K562 (cell line): Measurements from ENCODE around the gene THAP4. TPM values are rescaled to one million over a fixed set of nuclear protein-coding genes. Genes with fewer than 3 reads are reported as not detected.

Experiments used
- ATAC-seq: fragments of 200-7000 bp; cut with Tn5 transposase; 3 replicates; pipeline ENCODE4 v1.9.1; 2020; ENCODE audit warnings: moderate library complexity
- BruUV-seq: library from RNA; stranded (reverse); fragments of 400-500 nt; replicated peaks from 2 replicates; lab custom pipeline; 2021; lab: Mats Ljungman, UMichigan
- CTCF ChIA-PET: fragments of 300-600 bp; formaldehyde crosslinking; extraction: SDS; loops from one replicate; lab custom pipeline; 2021; ENCODE audit warnings: low intra/inter-chr PET ratio; lab: Yijun Ruan, JAX
- POLR2A ChIA-PET: fragments of 300-600, 350-650 bp; sonication (Branson Sonifier 250); formaldehyde crosslinking; extraction: SDS; loops from one replicate; lab custom pipeline; 2021; ENCODE audit warnings: antibody characterized with exemption, inconsistent platforms; lab: Yijun Ruan, JAX
- DNase-seq, 4 experiments: peaks; one replicate each; pipeline versions ENCODE4 v3.0.0 to v3.0.0-alpha.2; 2011 to 2018; ENCODE audit warnings: low spot score in 3 of 4, mixed read lengths in 3 of 4; ENCODE audit errors: extremely low read depth in 1 of 4
- FAIRE-seq: peaks from 2 replicates; lab custom pipeline; 2011; peaks lifted over from hg19 to GRCh38; lab: Jason Lieb, UNC
- H2AFZ ChIP-seq: 2 replicates; pipeline ENCODE4 v1.6.0; 2011; ENCODE audit warnings: low read depth, low read length, control low read depth, inconsistent platforms
- H3K27ac ChIP-seq: fragments of 200-600 bp; 3 replicates; pipeline ENCODE4 v1.8.0; 2011; ENCODE audit warnings: low read depth, mild to moderate bottlenecking, control low read depth, inconsistent platforms, low read length, moderate library complexity, mixed read lengths; ENCODE audit errors: extremely low read depth
- H3K27me3 ChIP-seq, 2 experiments: fragments of 300-600 bp in 1 of 2; 2 replicates in 1 of 2; 3 replicates in 1 of 2; pipeline versions ENCODE4 v1.6.0 to v1.8.0; 2011; ENCODE audit warnings: inconsistent platforms in 2 of 2, low read length in 2 of 2, mild to moderate bottlenecking in 1 of 2, mixed read lengths in 1 of 2, moderate library complexity in 1 of 2; ENCODE audit not compliant: control insufficient read depth in 2 of 2, insufficient read depth in 2 of 2
- H3K36me3 ChIP-seq: fragments of 300-600 bp; 3 replicates; pipeline ENCODE4 v1.8.0; 2011; ENCODE audit warnings: mild to moderate bottlenecking, low read length, inconsistent platforms; ENCODE audit not compliant: control insufficient read depth, insufficient read depth
- H3K4me1 ChIP-seq, 2 experiments: fragments of 200-600 bp in 1 of 2; replicated peaks in 1 of 2; 2 replicates in 1 of 2; 3 replicates in 1 of 2; pipeline versions ENCODE4 v1.5.1 to v1.8.0; 2011; ENCODE audit warnings: inconsistent platforms in 2 of 2, low read length in 2 of 2, mild to moderate bottlenecking in 1 of 2, mixed read lengths in 1 of 2, moderate library complexity in 1 of 2; ENCODE audit not compliant: control insufficient read depth in 2 of 2, insufficient read depth in 2 of 2
- H3K4me2 ChIP-seq: 2 replicates; pipeline ENCODE4 v1.6.1; 2011; ENCODE audit warnings: low read length, control low read depth, inconsistent platforms, mixed read lengths; ENCODE audit not compliant: insufficient read depth
- H3K4me3 ChIP-seq: fragments of 200-600 bp; sonication (generic), shearing (Covaris generic); 2 replicates; pipeline ENCODE4 v1.5.1; 2016; ENCODE audit warnings: control low read depth, inconsistent platforms
- H3K79me2 ChIP-seq: fragments of 200-600 bp; 3 replicates; pipeline ENCODE4 v1.8.0; 2011; ENCODE audit warnings: low read length, inconsistent platforms; ENCODE audit not compliant: control insufficient read depth, insufficient read depth
- H3K9ac ChIP-seq, 2 experiments: 2 replicates each; pipeline versions ENCODE4 v1.6.0 to v1.6.1; 2011; ENCODE audit warnings: low read depth in 2 of 2, low read length in 2 of 2, control low read depth in 1 of 2, inconsistent platforms in 1 of 2, mild to moderate bottlenecking in 1 of 2, mixed read lengths in 1 of 2; ENCODE audit not compliant: insufficient read depth in 1 of 2
- H3K9me1 ChIP-seq: one replicate; pipeline ENCODE4 v1.6.0; 2011; ENCODE audit warnings: inconsistent platforms, mild to moderate bottlenecking, low read length, moderate library complexity; ENCODE audit not compliant: control insufficient read depth, insufficient read depth
- H3K9me3 ChIP-seq: replicated peaks from 2 replicates; pipeline ENCODE4 v1.5.1; 2011; ENCODE audit warnings: low read depth, low read length, inconsistent platforms; ENCODE audit not compliant: control insufficient read depth, insufficient read depth
- H4K20me1 ChIP-seq: replicated peaks from 2 replicates; pipeline ENCODE4 v1.6.1; 2011; ENCODE audit warnings: low read length, inconsistent platforms, mixed read lengths; ENCODE audit not compliant: control insufficient read depth, insufficient read depth
- CBFA2T2 ChIP-seq: fragments of 450-650 bp; conservative IDR thresholded peaks from 2 replicates; pipeline ENCODE4 v1.6.1; 2017; ENCODE audit warnings: mild to moderate bottlenecking
- ELF1 ChIP-seq: fragments of 200-800 bp; sonication (Bioruptor generic); IDR thresholded peaks from 2 replicates; pipeline ENCODE4 v1.6.1; 2016; ENCODE audit warnings: missing genetic modification characterization, missing compliant biosample characterization
- EP400 ChIP-seq: fragments of 450-650 bp; IDR thresholded peaks from 2 replicates; pipeline ENCODE4 v1.6.1; 2017; ENCODE audit warnings: antibody characterized with exemption, mild to moderate bottlenecking, moderate library complexity
- ETV5 ChIP-seq: sonication (generic); formaldehyde crosslinking; IDR thresholded peaks from 2 replicates; pipeline ENCODE4 v1.4.0; 2020; ENCODE audit warnings: low read depth, mild to moderate bottlenecking, missing genetic modification reagents
- EWSR1 ChIP-seq: fragments of 450-650 bp; IDR thresholded peaks from 2 replicates; pipeline ENCODE4 v1.6.1; 2018; ENCODE audit warnings: borderline replicate concordance, mild to moderate bottlenecking, low read depth, moderate library complexity; ENCODE audit not compliant: partially characterized antibody
- FOXJ2 ChIP-seq: fragments of 200-800 bp; sonication (Bioruptor generic); IDR thresholded peaks from 2 replicates; pipeline ENCODE4 v1.6.1; 2016; ENCODE audit warnings: missing genetic modification characterization, missing compliant biosample characterization
- FOXK1 ChIP-seq: sonication (generic); formaldehyde crosslinking; IDR thresholded peaks from 2 replicates; pipeline ENCODE4 v1.8.0; 2022; ENCODE audit warnings: missing genetic modification reagents, mild to moderate bottlenecking, borderline replicate concordance
- FOXP1 ChIP-seq: sonication (generic); formaldehyde crosslinking; IDR thresholded peaks from 2 replicates; pipeline ENCODE4 v1.8.0; 2022; ENCODE audit warnings: mild to moderate bottlenecking, missing genetic modification reagents
- MYBL2 ChIP-seq, 2 experiments: fragments of 450-650 bp in 1 of 2; sonication (generic) in 1 of 2; formaldehyde crosslinking in 1 of 2; IDR thresholded peaks; 2 replicates each; pipeline versions ENCODE4 v1.6.1 to v1.8.1; 2017 to 2022; ENCODE audit warnings: borderline replicate concordance in 1 of 2, inconsistent platforms in 1 of 2, low read depth in 1 of 2, mild to moderate bottlenecking in 1 of 2, missing genetic modification reagents in 1 of 2, moderate library complexity in 1 of 2
- NR2C1 ChIP-seq, 2 experiments: fragments of 450-650 bp; IDR thresholded peaks; 2 replicates each; pipeline ENCODE4 v1.6.1; 2017; ENCODE audit warnings: mild to moderate bottlenecking in 2 of 2, antibody characterized with exemption in 1 of 2, inconsistent platforms in 1 of 2, missing compliant biosample characterization in 1 of 2, missing genetic modification characterization in 1 of 2
- RB1 ChIP-seq: fragments of 450-650 bp; IDR thresholded peaks from 2 replicates; pipeline ENCODE4 v1.6.1; 2017; ENCODE audit warnings: low read depth, mild to moderate bottlenecking
- SAP30 ChIP-seq: fragments of 200-600 bp; sonication (generic); IDR thresholded peaks from 2 replicates; pipeline ENCODE4 v1.6.1; 2012; ENCODE audit warnings: borderline replicate concordance, low read depth, mild to moderate bottlenecking, moderate library complexity, low read length, control low read depth, inconsistent platforms; ENCODE audit not compliant: insufficient read depth, poor library complexity, severe bottlenecking
- SMARCA5 ChIP-seq: fragments of 450-650 bp; IDR thresholded peaks from 2 replicates; pipeline ENCODE4 v1.6.1; 2016
- SREBF1 ChIP-seq: fragments of 150-350 bp; IDR thresholded peaks from 2 replicates; pipeline ENCODE4 v1.6.1; 2014; ENCODE audit warnings: antibody characterized with exemption, low read depth, low read length, borderline replicate concordance
- ZKSCAN3 ChIP-seq: fragments of 250-450 bp; sonication (Bioruptor Pico); IDR thresholded peaks from 2 replicates; pipeline ENCODE4 v1.4.0; 2020
- ZNF197 ChIP-seq: fragments of 200-800 bp; sonication (Bioruptor generic); IDR thresholded peaks from 2 replicates; pipeline ENCODE4 v1.6.1; 2016; ENCODE audit warnings: low read depth, missing genetic modification characterization, missing compliant biosample characterization
- WGBS: fragments of 100-300 bp; shearing (Covaris generic); methylation state at CpG from one replicate; pipeline ENCODE4 v1.1.6; 2016; ENCODE audit warnings: low coverage, mixed read lengths; ENCODE audit not compliant: insufficient coverage; ENCODE audit errors: missing lambda C conversion rate; 5-methylcytosine and 5-hydroxymethylcytosine counted together
- in situ Hi-C: fragments of 300-500 bp; cut with MboI; formaldehyde crosslinking; loops from 4 replicates; pipeline ENCODE4 v1.15.0; 2018; ENCODE audit warnings: inconsistent platforms, mixed read lengths
- intact Hi-C: fragments of 100-400 bp; cut with micrococcal nuclease; formaldehyde crosslinking; loops from 2 replicates; pipeline ENCODE4 v1.14.2; 2022
- polyA plus RNA-seq, 8 experiments: library from polyadenylated mRNA; depleted of rRNA in 4 of 8; stranded (reverse) in 5 of 8; unstranded in 3 of 8; fragments of >200 nt; fragmentation: Nextera tagmentation in 2 of 8; fragmentation: Illumina TruSeq in 1 of 8; extraction: Ambion mirVana in 2 of 8; extraction: Trizol in 1 of 8; gene quantifications; 2 replicates each; pipeline versions ENCODE4 v1.2.1 to v1.2.3, GENCODE V29; 2011 to 2014; ENCODE audit warnings: inconsistent platforms in 1 of 8, missing spikeins in 1 of 8
- total RNA-seq, 7 experiments: library from RNA; depleted of rRNA in 6 of 7; stranded (reverse); fragments of >200 nt in 6 of 7; fragmentation: Illumina TruSeq in 2 of 7; extraction: Trizol in 2 of 7; gene quantifications; 2 replicates each; pipeline versions ENCODE4 v1.2.1 to v1.2.3, GENCODE V29; 2011 to 2021; ENCODE audit warnings: low replicate concordance in 1 of 7
- TF ChIP-seq, protein P1 (sequence below): sonication (generic); formaldehyde crosslinking; IDR thresholded peaks from 2 replicates; pipeline ENCODE4 v1.8.0; 2022; ENCODE audit warnings: mild to moderate bottlenecking, missing genetic modification reagents

Gene THAP4
- total and polyA plus RNA-seq, 9 of the 15 experiments (the other 6 are each of a cell fraction or from before 2014, with no cell fraction given): 8.6 to 60.9 (median 43.9) TPM

GRCh38 chr2:241551599-241551997 lies 85.4 kb downstream of the THAP4 start:
- no peak overlapping the region for H2AFZ ChIP-seq
- H3K4me1 ChIP-seq: peaks cover 7 to 32% of the 10 kb centered on the region in 2 experiments; a peak in 4 of 5 replicates
- ATAC-seq: no peak
- intact Hi-C loops (no loop called here), in situ Hi-C loops (no loop called here)
- TF ChIP-seq SMARCA5: no peak
- no peak for TF ChIP-seq SAP30
- TF ChIP-seq MYBL2 (IDR thresholded peaks at IDR 0.05; ENCODE audit: low read depth): no peak
- TF ChIP-seq MYBL2 (CRISPR knock-in tag; IDR thresholded peaks at IDR 0.05; ENCODE audit: borderline replicate concordance): no peak
- TF ChIP-seq EP400: no peak
- TF ChIP-seq ZNF197: no peak
- no peak for TF ChIP-seq CBFA2T2
- no peak for TF ChIP-seq ZKSCAN3
- no peak for TF ChIP-seq NR2C1 (IDR thresholded peaks at IDR 0.05)
- TF ChIP-seq NR2C1 (tag; IDR thresholded peaks at IDR 0.05): no peak
- TF ChIP-seq RB1: no peak
- TF ChIP-seq FOXJ2 (tag): no peak
- no peak for TF ChIP-seq FOXP1 (CRISPR knock-in tag)
- TF ChIP-seq ETV5: no peak
- no peak for TF ChIP-seq ELF1 (tag)
- TF ChIP-seq, protein P1, sequence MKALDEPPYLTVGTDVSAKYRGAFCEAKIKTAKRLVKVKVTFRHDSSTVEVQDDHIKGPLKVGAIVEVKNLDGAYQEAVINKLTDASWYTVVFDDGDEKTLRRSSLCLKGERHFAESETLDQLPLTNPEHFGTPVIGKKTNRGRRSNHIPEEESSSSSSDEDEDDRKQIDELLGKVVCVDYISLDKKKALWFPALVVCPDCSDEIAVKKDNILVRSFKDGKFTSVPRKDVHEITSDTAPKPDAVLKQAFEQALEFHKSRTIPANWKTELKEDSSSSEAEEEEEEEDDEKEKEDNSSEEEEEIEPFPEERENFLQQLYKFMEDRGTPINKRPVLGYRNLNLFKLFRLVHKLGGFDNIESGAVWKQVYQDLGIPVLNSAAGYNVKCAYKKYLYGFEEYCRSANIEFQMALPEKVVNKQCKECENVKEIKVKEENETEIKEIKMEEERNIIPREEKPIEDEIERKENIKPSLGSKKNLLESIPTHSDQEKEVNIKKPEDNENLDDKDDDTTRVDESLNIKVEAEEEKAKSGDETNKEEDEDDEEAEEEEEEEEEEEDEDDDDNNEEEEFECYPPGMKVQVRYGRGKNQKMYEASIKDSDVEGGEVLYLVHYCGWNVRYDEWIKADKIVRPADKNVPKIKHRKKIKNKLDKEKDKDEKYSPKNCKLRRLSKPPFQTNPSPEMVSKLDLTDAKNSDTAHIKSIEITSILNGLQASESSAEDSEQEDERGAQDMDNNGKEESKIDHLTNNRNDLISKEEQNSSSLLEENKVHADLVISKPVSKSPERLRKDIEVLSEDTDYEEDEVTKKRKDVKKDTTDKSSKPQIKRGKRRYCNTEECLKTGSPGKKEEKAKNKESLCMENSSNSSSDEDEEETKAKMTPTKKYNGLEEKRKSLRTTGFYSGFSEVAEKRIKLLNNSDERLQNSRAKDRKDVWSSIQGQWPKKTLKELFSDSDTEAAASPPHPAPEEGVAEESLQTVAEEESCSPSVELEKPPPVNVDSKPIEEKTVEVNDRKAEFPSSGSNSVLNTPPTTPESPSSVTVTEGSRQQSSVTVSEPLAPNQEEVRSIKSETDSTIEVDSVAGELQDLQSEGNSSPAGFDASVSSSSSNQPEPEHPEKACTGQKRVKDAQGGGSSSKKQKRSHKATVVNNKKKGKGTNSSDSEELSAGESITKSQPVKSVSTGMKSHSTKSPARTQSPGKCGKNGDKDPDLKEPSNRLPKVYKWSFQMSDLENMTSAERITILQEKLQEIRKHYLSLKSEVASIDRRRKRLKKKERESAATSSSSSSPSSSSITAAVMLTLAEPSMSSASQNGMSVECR (CRISPR knock-in tag): no peak
- no peak for TF ChIP-seq EWSR1
- TF ChIP-seq SREBF1: no peak
- TF ChIP-seq FOXK1 (CRISPR knock-in tag): no peak
- no peak overlapping the region for H3K27ac ChIP-seq
- H3K79me2 ChIP-seq: no peaks in the 10 kb centered on the region
- FAIRE-seq: no peak
- 29% methylated on average over 7 of the region's 12 CpGs for WGBS
- ChIA-PET POLR2A (interaction anchor here (0.6 to 1.2 kb wide), 2 partner anchors 15 to 18 kb away, joined by 3 to 6 read pairs; no protein-coding TSS in a partner anchor), CTCF (no interaction called here)
- H3K27me3 ChIP-seq: peaks cover 0 to 19% of the 10 kb centered on the region in 2 experiments; a peak in 2 of 5 replicates
- H3K4me2 ChIP-seq: no peak overlapping the region
- 0 out of 4 replicates have a peak overlapping the region, but pooled peaks of 1 of the 2 experiments have one; percentile 45 for H3K9ac ChIP-seq
- DNase-seq: no peak
- H3K9me1 ChIP-seq: no peaks in the 10 kb centered on the region
- H3K4me3 ChIP-seq: no peak overlapping the region
- H3K36me3 ChIP-seq: no peaks in the 10 kb centered on the region
- H4K20me1 ChIP-seq: no peaks in the 10 kb centered on the region
- no peaks in the 10 kb centered on the region for H3K9me3 ChIP-seq
- no TSS peak for BruUV-seq
